Breast epithelium (tissue), 4 donors: ENCODE measurements around the gene FBXL7. TPM values are rescaled to one million over a fixed set of nuclear protein-coding genes. Genes with fewer than 3 reads are reported as not detected.

Experiments used
- DNase-seq, 2 donors: peaks; one replicate each; pipeline ENCODE4 v3.0.0-alpha.2; 2019; ENCODE audit warnings: low spot score in 2 of 2
- H3K27ac ChIP-seq, 2 donors: fragments of 200-600 bp; sonication (generic) in 1 of 2; one replicate each; pipeline ENCODE4 v1.5.1; 2016 to 2019; ENCODE audit warnings: mild to moderate bottlenecking in 1 of 2
- H3K27me3 ChIP-seq, 2 donors: fragments of 200-600 bp; sonication (generic) in 1 of 2; one replicate each; pipeline versions ENCODE4 v1.5.1 to v1.6.0; 2017 to 2019; ENCODE audit warnings: control low read depth in 1 of 2, mild to moderate bottlenecking in 1 of 2
- H3K36me3 ChIP-seq: fragments of 200-600 bp; one replicate; pipeline ENCODE4 v1.5.1; 2019
- H3K4me1 ChIP-seq, 2 donors: fragments of 200-600 bp; sonication (generic); one replicate each; pipeline ENCODE4 v1.5.1; 2016 to 2019; ENCODE audit warnings: control low read depth in 1 of 2
- H3K4me3 ChIP-seq, 3 donors: fragments of 200-600 bp; sonication (generic); 1 replicate in 2 of 3; 2 replicates in 1 of 3; pipeline ENCODE4 v1.5.1; 2016 to 2019; ENCODE audit warnings: mild to moderate bottlenecking in 3 of 3, moderate library complexity in 2 of 3
- H3K9me3 ChIP-seq, 2 donors: fragments of 200-600 bp; sonication (generic) in 1 of 2; one replicate each; pipeline ENCODE4 v1.5.1; 2016 to 2019; ENCODE audit warnings: control low read depth in 1 of 2
- CTCF ChIP-seq, 3 donors: fragments of 450-650 bp; IDR thresholded peaks; one replicate each; pipeline ENCODE4 v1.5.1; 2016 to 2017; ENCODE audit warnings: antibody characterized with exemption in 3 of 3, mild to moderate bottlenecking in 3 of 3, moderate library complexity in 3 of 3
- POLR2A ChIP-seq: fragments of 450-650 bp; IDR thresholded peaks from one replicate; pipeline ENCODE4 v1.6.1; 2016; ENCODE audit warnings: antibody characterized with exemption, mild to moderate bottlenecking, moderate library complexity
- POLR2AphosphoS5 ChIP-seq, 3 donors: sonication (generic); formaldehyde crosslinking; IDR thresholded peaks; one replicate each; pipeline ENCODE4 v1.6.1; 2017; ENCODE audit warnings: antibody characterized with exemption in 3 of 3
- intact Hi-C: fragments of 100-400 bp; cut with DNase I; formaldehyde crosslinking; loops from one replicate; pipeline ENCODE4 v1.15.1; 2023; ENCODE audit warnings: low total_unique reads
- total RNA-seq, 3 donors: library from RNA; depleted of rRNA; stranded (reverse); fragments of >200 nt; gene quantifications; one replicate each; pipeline ENCODE4 v1.1.0, GENCODE V29; 2016

The FBXL7 gene
- total RNA-seq, 3 donors from 2014 or later, result 6.9 to 17.3 (median 10.8) TPM

GRCh38 chr5:15501091-15501791, 1.3 kb downstream of the FBXL7 start:
- Histone ChIP-seq H3K4me3 (peak overlapping the region; percentile 56 to 92 (median 69)), H3K27ac (peak overlapping the region; percentile 58 to 95), H3K4me1 (no peaks in the 10 kb centered on the region), H3K9me3 (no peaks in the 10 kb centered on the region), H3K27me3 (no peaks in the 10 kb centered on the region), H3K36me3 (no peaks in the 10 kb centered on the region)
- no peak for DNase-seq
- intact Hi-C loops, result no loop called here
- TF ChIP-seq POLR2A (no peak), POLR2AphosphoS5 (IDR thresholded peaks at IDR 0.05) (no peak), CTCF (IDR thresholded peaks at IDR 0.05) (no peak)

GRCh38 chr5:15502208-15502607, 2.2 kb downstream of the FBXL7 start:
- H3K4me3 ChIP-seq, result peak overlapping the region; percentile 56 to 92 (median 69)
- no peaks in the 10 kb centered on the region for H3K36me3 ChIP-seq
- no peaks in the 10 kb centered on the region for H3K4me1 ChIP-seq
- intact Hi-C loops, result no loop called here
- H3K27me3 ChIP-seq, result no peaks in the 10 kb centered on the region
- TF ChIP-seq CTCF (IDR thresholded peaks at IDR 0.05) (no peak), POLR2AphosphoS5 (IDR thresholded peaks at IDR 0.05) (no peak), POLR2A (no peak)
- H3K27ac ChIP-seq, result peak overlapping the region in 1 of 2 donors; percentile 49
- no peaks in the 10 kb centered on the region for H3K9me3 ChIP-seq
- no peak for DNase-seq

GRCh38 chr5:15506146-15506545, 6.2 kb downstream of the FBXL7 start:
- Histone ChIP-seq H3K36me3 (no peaks in the 10 kb centered on the region), H3K27me3 (no peaks in the 10 kb centered on the region), H3K4me3 (no peak overlapping the region), H3K4me1 (no peaks in the 10 kb centered on the region), H3K27ac (no peak overlapping the region), H3K9me3 (no peaks in the 10 kb centered on the region)
- TF ChIP-seq POLR2AphosphoS5 (IDR thresholded peaks at IDR 0.05), result no peak
- TF ChIP-seq POLR2A, result no peak
- no peak for TF ChIP-seq CTCF (IDR thresholded peaks at IDR 0.05)
- intact Hi-C loops, result no loop called here
- DNase-seq, result no peak

GRCh38 chr5:15506897-15507296, 6.9 kb downstream of the FBXL7 start:
- Histone ChIP-seq H3K9me3 (no peaks in the 10 kb centered on the region), H3K36me3 (no peaks in the 10 kb centered on the region), H3K4me3 (no peak overlapping the region), H3K27me3 (no peaks in the 10 kb centered on the region), H3K27ac (no peak overlapping the region), H3K4me1 (no peaks in the 10 kb centered on the region)
- no peak for TF ChIP-seq CTCF (IDR thresholded peaks at IDR 0.05)
- TF ChIP-seq POLR2AphosphoS5 (IDR thresholded peaks at IDR 0.05), result no peak
- TF ChIP-seq POLR2A, result no peak
- no peak for DNase-seq
- intact Hi-C loops, result no loop called here

- Histone ChIP-seq H3K4me1 (no peaks in the 10 kb centered on the region), H3K4me3 (no peak overlapping the region), H3K27me3 (no peaks in the 10 kb centered on the region), H3K9me3 (no peaks in the 10 kb centered on the region), H3K36me3 (no peaks in the 10 kb centered on the region), H3K27ac (no peak overlapping the region)
- intact Hi-C loops, result no loop called here
- no peak for DNase-seq
- no peak for TF ChIP-seq CTCF (IDR thresholded peaks at IDR 0.05)
- TF ChIP-seq POLR2AphosphoS5 (IDR thresholded peaks at IDR 0.05), result no peak
- TF ChIP-seq POLR2A, result no peak
Measured at GRCh38 chr5:15510092-15510491, 10.1 kb downstream of the FBXL7 start.
